Measurements from ENCODE around the gene ZNHIT6.
A peak's percentile ranks its signal among the peaks of the same experiment; 100 is the strongest.

The ZNHIT6 gene

GRCh38 chr1:85707267-85707989 lies 805 bp downstream of the ZNHIT6 start:
- H3K4me1 ChIP-seq (ENCODE audit: control insufficient read depth, insufficient read depth, low read length, poor library complexity, severe bottlenecking), result peaks cover 13% of the 10 kb centered on the region
- DNase-seq, result no peak
- peak overlapping the region; percentile 63 for H3K27ac ChIP-seq (ENCODE audit: insufficient read depth, low read length, poor library complexity, severe bottlenecking)
- H3K27me3 ChIP-seq (replicated peaks; ENCODE audit: control insufficient read depth, insufficient read depth, low read length, poor library complexity, severe bottlenecking), result no peaks in the 10 kb centered on the region
- H3K36me3 ChIP-seq (ENCODE audit: control insufficient read depth, insufficient read depth, low read length), result peaks cover 15% of the 10 kb centered on the region
- no peaks in the 10 kb centered on the region for H3K9me3 ChIP-seq (ENCODE audit: control insufficient read depth, low read length)
- peak overlapping the region; percentile 93 for H3K4me3 ChIP-seq (ENCODE audit: insufficient read depth, low read depth, low read length, poor library complexity, severe bottlenecking)

DNA sequence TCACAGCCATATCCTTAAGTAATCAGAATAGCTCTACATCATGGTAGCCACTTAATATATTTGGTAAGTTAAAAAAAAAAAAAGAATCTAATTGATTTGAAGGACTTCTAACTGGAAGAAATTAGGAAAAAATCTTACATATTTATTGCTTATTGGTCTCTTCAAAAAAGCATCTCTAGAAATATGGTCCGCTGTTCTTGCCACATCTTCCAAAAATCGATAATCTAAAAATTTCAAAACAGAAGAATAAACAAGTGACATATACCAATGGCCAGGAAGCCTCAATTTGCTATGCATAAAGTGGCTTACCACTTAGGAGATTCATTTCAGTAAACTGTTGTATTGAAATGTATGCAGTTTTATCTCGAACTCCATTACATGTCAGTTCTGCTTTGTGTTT lies 2.3 kb downstream of the ZNHIT6 start:
- H3K27ac ChIP-seq (ENCODE audit: insufficient read depth, low read length, poor library complexity, severe bottlenecking), result no peak overlapping the region
- H3K36me3 ChIP-seq (ENCODE audit: control insufficient read depth, insufficient read depth, low read length), result peaks cover 30% of the 10 kb centered on the region
- H3K4me1 ChIP-seq (ENCODE audit: control insufficient read depth, insufficient read depth, low read length, poor library complexity, severe bottlenecking), result peaks cover 13% of the 10 kb centered on the region
- no peaks in the 10 kb centered on the region for H3K27me3 ChIP-seq (replicated peaks; ENCODE audit: control insufficient read depth, insufficient read depth, low read length, poor library complexity, severe bottlenecking)
- no peaks in the 10 kb centered on the region for H3K9me3 ChIP-seq (ENCODE audit: control insufficient read depth, low read length)
- H3K4me3 ChIP-seq (ENCODE audit: insufficient read depth, low read depth, low read length, poor library complexity, severe bottlenecking), result no peak overlapping the region
- DNase-seq, result no peak

DNA sequence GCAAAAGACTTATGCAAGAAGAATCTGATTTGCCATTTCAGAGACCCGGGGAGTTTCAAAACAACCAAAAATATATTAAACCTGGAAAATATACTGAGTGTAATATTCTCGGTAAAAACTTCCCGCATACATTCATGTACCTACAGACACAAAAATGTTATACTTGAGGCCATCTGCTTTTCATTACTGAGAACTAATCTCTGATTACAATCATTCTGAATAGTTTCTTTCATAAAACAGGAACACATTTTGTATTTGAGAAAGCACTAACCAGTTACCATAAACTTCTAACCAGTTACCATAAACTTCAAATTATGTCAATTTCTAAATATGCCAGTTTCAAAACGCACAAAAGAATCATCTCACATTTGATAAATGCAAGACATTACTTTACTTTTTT lies 7.8 kb downstream of the ZNHIT6 start:
- Histone ChIP-seq H3K4me3 (ENCODE audit: insufficient read depth, low read depth, low read length, poor library complexity, severe bottlenecking) (no peak overlapping the region), H3K4me1 (ENCODE audit: control insufficient read depth, insufficient read depth, low read length, poor library complexity, severe bottlenecking) (no peaks in the 10 kb centered on the region), H3K9me3 (ENCODE audit: control insufficient read depth, low read length) (no peaks in the 10 kb centered on the region), H3K36me3 (ENCODE audit: control insufficient read depth, insufficient read depth, low read length) (peaks cover 33% of the 10 kb centered on the region), H3K27ac (ENCODE audit: insufficient read depth, low read length, poor library complexity, severe bottlenecking) (no peak overlapping the region), H3K27me3 (replicated peaks; ENCODE audit: control insufficient read depth, insufficient read depth, low read length, poor library complexity, severe bottlenecking) (no peaks in the 10 kb centered on the region)
- no peak for DNase-seq

DNA sequence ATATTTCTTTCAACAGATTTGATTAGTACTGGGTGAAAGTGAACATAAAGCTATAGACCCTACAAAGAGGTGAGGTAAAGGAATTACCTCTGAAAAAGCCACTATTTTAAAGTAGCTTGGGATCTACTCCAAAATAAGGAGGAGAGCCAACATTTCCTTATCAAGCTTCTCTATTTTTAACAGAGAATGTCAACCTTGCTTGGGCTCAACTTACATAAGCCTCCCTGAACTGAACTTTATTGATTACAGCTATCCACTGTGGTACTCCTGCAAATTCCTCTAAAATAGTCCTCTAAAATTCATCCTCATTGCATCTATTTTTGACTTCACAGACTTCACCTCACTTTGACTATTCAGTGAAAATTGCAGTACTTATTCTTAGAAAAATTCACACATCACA lies 10.3 kb downstream of the ZNHIT6 start:
- H3K36me3 ChIP-seq (ENCODE audit: control insufficient read depth, insufficient read depth, low read length), result peaks cover 24% of the 10 kb centered on the region
- no peaks in the 10 kb centered on the region for H3K9me3 ChIP-seq (ENCODE audit: control insufficient read depth, low read length)
- no peak overlapping the region for H3K27ac ChIP-seq (ENCODE audit: insufficient read depth, low read length, poor library complexity, severe bottlenecking)
- H3K4me3 ChIP-seq (ENCODE audit: insufficient read depth, low read depth, low read length, poor library complexity, severe bottlenecking), result no peak overlapping the region
- no peak for DNase-seq
- no peaks in the 10 kb centered on the region for H3K27me3 ChIP-seq (replicated peaks; ENCODE audit: control insufficient read depth, insufficient read depth, low read length, poor library complexity, severe bottlenecking)
- no peaks in the 10 kb centered on the region for H3K4me1 ChIP-seq (ENCODE audit: control insufficient read depth, insufficient read depth, low read length, poor library complexity, severe bottlenecking)

- Histone ChIP-seq H3K36me3 (ENCODE audit: control insufficient read depth, insufficient read depth, low read length) (peaks cover 8% of the 10 kb centered on the region), H3K9me3 (ENCODE audit: control insufficient read depth, low read length) (no peaks in the 10 kb centered on the region), H3K27me3 (replicated peaks; ENCODE audit: control insufficient read depth, insufficient read depth, low read length, poor library complexity, severe bottlenecking) (no peaks in the 10 kb centered on the region), H3K4me3 (ENCODE audit: insufficient read depth, low read depth, low read length, poor library complexity, severe bottlenecking) (no peak overlapping the region), H3K27ac (ENCODE audit: insufficient read depth, low read length, poor library complexity, severe bottlenecking) (no peak overlapping the region), H3K4me1 (ENCODE audit: control insufficient read depth, insufficient read depth, low read length, poor library complexity, severe bottlenecking) (no peaks in the 10 kb centered on the region)
- no peak for DNase-seq
These were observed 15.4 kb downstream of the ZNHIT6 start for GRCh38 chr1:85692730-85693314.

DNA sequence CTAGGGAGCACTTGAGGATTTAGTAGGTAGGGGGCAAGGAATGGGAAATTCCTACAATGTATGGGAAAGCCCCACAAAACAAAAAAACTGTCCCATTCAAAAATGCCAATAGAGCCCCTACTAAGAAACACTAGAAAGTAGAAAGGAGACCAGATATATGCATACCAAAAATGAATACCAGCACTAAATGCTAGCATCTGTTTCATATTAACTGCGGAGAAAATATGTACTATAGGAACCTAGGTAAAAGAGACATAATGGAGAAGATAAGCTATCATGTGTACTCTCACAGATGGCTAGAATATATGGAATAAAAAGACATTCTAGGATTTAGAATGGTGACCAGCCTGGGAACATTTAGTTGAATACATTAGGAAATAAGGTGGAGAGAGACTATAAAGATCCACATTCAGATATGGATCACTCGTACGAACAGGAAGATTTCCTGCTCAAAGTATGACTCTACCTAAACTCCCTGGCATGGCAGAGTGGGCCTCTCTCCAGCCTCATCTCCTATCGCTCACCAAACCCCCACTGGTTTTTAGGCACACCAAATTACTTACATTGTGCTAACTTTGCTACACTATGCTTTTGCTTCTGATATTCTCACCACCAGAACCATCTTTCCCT lies 18.3 kb downstream of the ZNHIT6 start:
- Histone ChIP-seq H3K36me3 (ENCODE audit: control insufficient read depth, insufficient read depth, low read length) (peaks cover 8% of the 10 kb centered on the region), H3K27me3 (replicated peaks; ENCODE audit: control insufficient read depth, insufficient read depth, low read length, poor library complexity, severe bottlenecking) (no peaks in the 10 kb centered on the region), H3K27ac (ENCODE audit: insufficient read depth, low read length, poor library complexity, severe bottlenecking) (no peak overlapping the region), H3K9me3 (ENCODE audit: control insufficient read depth, low read length) (no peaks in the 10 kb centered on the region), H3K4me3 (ENCODE audit: insufficient read depth, low read depth, low read length, poor library complexity, severe bottlenecking) (no peak overlapping the region), H3K4me1 (ENCODE audit: control insufficient read depth, insufficient read depth, low read length, poor library complexity, severe bottlenecking) (no peaks in the 10 kb centered on the region)
- DNase-seq, result no peak

- DNase-seq, result no peak
- no peaks in the 10 kb centered on the region for H3K9me3 ChIP-seq (ENCODE audit: control insufficient read depth, low read length)
- no peaks in the 10 kb centered on the region for H3K27me3 ChIP-seq (replicated peaks; ENCODE audit: control insufficient read depth, insufficient read depth, low read length, poor library complexity, severe bottlenecking)
- no peak overlapping the region for H3K4me3 ChIP-seq (ENCODE audit: insufficient read depth, low read depth, low read length, poor library complexity, severe bottlenecking)
- H3K4me1 ChIP-seq (ENCODE audit: control insufficient read depth, insufficient read depth, low read length, poor library complexity, severe bottlenecking), result no peaks in the 10 kb centered on the region
- peaks cover 7% of the 10 kb centered on the region for H3K36me3 ChIP-seq (ENCODE audit: control insufficient read depth, insufficient read depth, low read length)
- H3K27ac ChIP-seq (ENCODE audit: insufficient read depth, low read length, poor library complexity, severe bottlenecking), result no peak overlapping the region
These were observed 24.8 kb downstream of the ZNHIT6 start for GRCh38 chr1:85683292-85684025.

GRCh38 chr1:85681087-85681486 lies 27.1 kb downstream of the ZNHIT6 start:
- Histone ChIP-seq H3K4me1 (ENCODE audit: control insufficient read depth, insufficient read depth, low read length, poor library complexity, severe bottlenecking) (no peaks in the 10 kb centered on the region), H3K27ac (ENCODE audit: insufficient read depth, low read length, poor library complexity, severe bottlenecking) (no peak overlapping the region), H3K4me3 (ENCODE audit: insufficient read depth, low read depth, low read length, poor library complexity, severe bottlenecking) (no peak overlapping the region), H3K9me3 (ENCODE audit: control insufficient read depth, low read length) (no peaks in the 10 kb centered on the region), H3K27me3 (replicated peaks; ENCODE audit: control insufficient read depth, insufficient read depth, low read length, poor library complexity, severe bottlenecking) (no peaks in the 10 kb centered on the region), H3K36me3 (ENCODE audit: control insufficient read depth, insufficient read depth, low read length) (peaks cover 21% of the 10 kb centered on the region)
- no peak for DNase-seq

GRCh38 chr1:85678193-85678592 lies 30.0 kb downstream of the ZNHIT6 start:
- no peak overlapping the region for H3K27ac ChIP-seq (ENCODE audit: insufficient read depth, low read length, poor library complexity, severe bottlenecking)
- H3K4me3 ChIP-seq (ENCODE audit: insufficient read depth, low read depth, low read length, poor library complexity, severe bottlenecking), result no peak overlapping the region
- no peaks in the 10 kb centered on the region for H3K9me3 ChIP-seq (ENCODE audit: control insufficient read depth, low read length)
- peaks cover 21% of the 10 kb centered on the region for H3K36me3 ChIP-seq (ENCODE audit: control insufficient read depth, insufficient read depth, low read length)
- DNase-seq, result no peak
- no peaks in the 10 kb centered on the region for H3K4me1 ChIP-seq (ENCODE audit: control insufficient read depth, insufficient read depth, low read length, poor library complexity, severe bottlenecking)
- H3K27me3 ChIP-seq (replicated peaks; ENCODE audit: control insufficient read depth, insufficient read depth, low read length, poor library complexity, severe bottlenecking), result no peaks in the 10 kb centered on the region

DNA sequence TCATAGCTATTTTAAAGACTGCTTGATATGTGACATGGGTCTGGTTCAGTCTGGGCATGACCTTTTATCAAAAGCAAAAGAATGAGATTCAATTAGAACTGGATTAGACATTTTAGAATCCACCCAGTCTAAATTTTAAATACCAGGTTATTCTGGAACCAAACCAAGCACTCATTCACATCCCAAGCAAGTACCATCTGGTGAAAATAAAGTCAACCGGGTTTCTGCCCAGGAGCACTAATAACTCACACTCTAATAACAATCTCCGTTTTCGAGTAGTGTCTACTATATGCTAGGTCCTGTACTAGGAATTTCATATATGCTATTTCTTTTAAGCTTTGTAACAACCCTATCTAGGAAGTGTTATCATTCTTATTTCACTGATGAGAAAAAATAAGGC lies 30.6 kb downstream of the ZNHIT6 start:
- H3K4me3 ChIP-seq (ENCODE audit: insufficient read depth, low read depth, low read length, poor library complexity, severe bottlenecking), result no peak overlapping the region
- H3K4me1 ChIP-seq (ENCODE audit: control insufficient read depth, insufficient read depth, low read length, poor library complexity, severe bottlenecking), result no peaks in the 10 kb centered on the region
- H3K9me3 ChIP-seq (ENCODE audit: control insufficient read depth, low read length), result no peaks in the 10 kb centered on the region
- no peak overlapping the region for H3K27ac ChIP-seq (ENCODE audit: insufficient read depth, low read length, poor library complexity, severe bottlenecking)
- H3K27me3 ChIP-seq (replicated peaks; ENCODE audit: control insufficient read depth, insufficient read depth, low read length, poor library complexity, severe bottlenecking), result no peaks in the 10 kb centered on the region
- no peak for DNase-seq
- peaks cover 20% of the 10 kb centered on the region for H3K36me3 ChIP-seq (ENCODE audit: control insufficient read depth, insufficient read depth, low read length)

Measured in effector memory CD4-positive, alpha-beta T cell (primary cell).